OCI-LY1 (cell line): ENCODE data around the gene PRKCE.

Experiments
- EZH2 ChIP-seq: fragments of 200-600 bp; sonication (generic), shearing (Covaris generic); IDR thresholded peaks from 2 replicates; pipeline ENCODE4 v1.8.0; 2017; ENCODE audit warnings: borderline replicate concordance, mixed run types, mild to moderate bottlenecking, antibody characterized with exemption, low read length, moderate library complexity, mixed read lengths
- TF ChIP-seq, protein P1 (sequence below): fragments of 200-600 bp; sonication (generic), shearing (Covaris generic); IDR thresholded peaks from 2 replicates; pipeline ENCODE4 v1.5.1; 2017; ENCODE audit warnings: mild to moderate bottlenecking, antibody characterized with exemption, low read length, moderate library complexity, mixed read lengths

DNA sequence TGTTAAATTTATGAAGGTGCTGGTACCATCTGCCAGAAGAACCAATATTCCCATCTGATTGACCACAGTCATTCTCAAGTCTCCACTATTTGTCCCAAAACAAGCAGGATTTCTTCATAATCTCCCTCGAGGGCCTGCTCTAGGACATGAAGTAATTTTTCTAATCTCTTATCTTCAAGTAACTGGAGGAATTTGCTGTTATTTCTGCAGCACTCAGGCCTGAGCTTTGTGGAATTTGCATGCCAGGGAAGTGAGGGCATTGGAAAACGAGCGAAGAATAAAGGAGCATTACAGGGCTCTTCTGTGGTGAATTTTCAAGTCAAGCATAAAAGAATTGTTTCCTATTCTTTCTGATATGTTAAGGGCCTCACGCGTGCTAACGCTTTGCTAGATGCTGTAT, 484.5 kb downstream of the PRKCE start:
- TF ChIP-seq, protein P1, sequence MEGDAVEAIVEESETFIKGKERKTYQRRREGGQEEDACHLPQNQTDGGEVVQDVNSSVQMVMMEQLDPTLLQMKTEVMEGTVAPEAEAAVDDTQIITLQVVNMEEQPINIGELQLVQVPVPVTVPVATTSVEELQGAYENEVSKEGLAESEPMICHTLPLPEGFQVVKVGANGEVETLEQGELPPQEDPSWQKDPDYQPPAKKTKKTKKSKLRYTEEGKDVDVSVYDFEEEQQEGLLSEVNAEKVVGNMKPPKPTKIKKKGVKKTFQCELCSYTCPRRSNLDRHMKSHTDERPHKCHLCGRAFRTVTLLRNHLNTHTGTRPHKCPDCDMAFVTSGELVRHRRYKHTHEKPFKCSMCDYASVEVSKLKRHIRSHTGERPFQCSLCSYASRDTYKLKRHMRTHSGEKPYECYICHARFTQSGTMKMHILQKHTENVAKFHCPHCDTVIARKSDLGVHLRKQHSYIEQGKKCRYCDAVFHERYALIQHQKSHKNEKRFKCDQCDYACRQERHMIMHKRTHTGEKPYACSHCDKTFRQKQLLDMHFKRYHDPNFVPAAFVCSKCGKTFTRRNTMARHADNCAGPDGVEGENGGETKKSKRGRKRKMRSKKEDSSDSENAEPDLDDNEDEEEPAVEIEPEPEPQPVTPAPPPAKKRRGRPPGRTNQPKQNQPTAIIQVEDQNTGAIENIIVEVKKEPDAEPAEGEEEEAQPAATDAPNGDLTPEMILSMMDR, result no peak
- TF ChIP-seq EZH2, result no peak
